Right lung (tissue), 5 donors: ENCODE measurements around the gene LHX8. TPM values are rescaled to one million over a fixed set of nuclear protein-coding genes. Genes with fewer than 3 reads are reported as not detected.
A peak's percentile ranks its signal among the peaks of the same experiment; 100 is the strongest.
"Not testable (repeated sequence)": the region's sequence is repeated elsewhere in the genome, so short reads cannot be mapped to it uniquely, and the experiment has no call there.

ENCODE experiments used
- DNase-seq, 2 donors: peaks; one replicate each; pipeline ENCODE4 v3.0.0-alpha.2; 2013
- polyA plus RNA-seq, 5 donors: library from polyadenylated mRNA; unstranded; fragments of 120-200 nt; gene quantifications; one replicate each; pipeline versions ENCODE4 v1.2.1 to v1.2.3, GENCODE V29; 2013; ENCODE audit warnings: inconsistent platforms in 1 of 5, low replicate concordance in 1 of 5; ENCODE audit not compliant: insufficient read length in 5 of 5, insufficient read depth in 1 of 5

Gene LHX8
- polyA plus RNA-seq, 5 donors: not detected

- DNase-seq: no peak
Measured at GRCh38 chr1:75132812-75133619, 1.2 kb upstream of the LHX8 start.

GRCh38 chr1:75134647-75135572, 722 bp downstream of the LHX8 start:
- no peak for DNase-seq

- DNase-seq: peak in 1 of 2 donors; percentile 49
Measured at GRCh38 chr1:75135573-75136194, 1.5 kb downstream of the LHX8 start.

GRCh38 chr1:75136195-75136815, 2.1 kb downstream of the LHX8 start:
- DNase-seq: no peak

- DNase-seq: no peak
Measured at GRCh38 chr1:75136921-75137641, 2.9 kb downstream of the LHX8 start.

GRCh38 chr1:75152092-75152491, 17.9 kb downstream of the LHX8 start:
- DNase-seq: no peak

GRCh38 chr1:75159154-75159553, 25.0 kb downstream of the LHX8 start:
- DNase-seq: no peak

- no peak for DNase-seq
Measured at GRCh38 chr1:75165264-75165663, 31.1 kb downstream of the LHX8 start.

- no peak for DNase-seq
Measured at GRCh38 chr1:75166821-75167220, 32.6 kb downstream of the LHX8 start.

- DNase-seq: no peak
Measured at GRCh38 chr1:75170011-75170410, 35.8 kb downstream of the LHX8 start.

GRCh38 chr1:75170981-75171380, 36.8 kb downstream of the LHX8 start:
- no peak for DNase-seq

- no peak for DNase-seq
Measured at GRCh38 chr1:75171876-75172275, 37.7 kb downstream of the LHX8 start.

- DNase-seq: no peak
Measured at GRCh38 chr1:75172556-75172955, 38.4 kb downstream of the LHX8 start.

GRCh38 chr1:75174031-75174760, 40.0 kb downstream of the LHX8 start:
- no peak for DNase-seq

GRCh38 chr1:75181214-75181955, 47.2 kb downstream of the LHX8 start:
- DNase-seq: not testable (repeated sequence)

GRCh38 chr1:75188892-75189291, 54.7 kb downstream of the LHX8 start:
- DNase-seq: peak; percentile 16 to 21

GRCh38 chr1:75198163-75198562, 64.0 kb downstream of the LHX8 start:
- no peak for DNase-seq

- DNase-seq: no peak
Measured at GRCh38 chr1:75198761-75199160, 64.6 kb downstream of the LHX8 start.

GRCh38 chr1:75202751-75203150, 68.6 kb downstream of the LHX8 start:
- no peak for DNase-seq
